ENCODE results near the gene ANTXR2.
"Not testable (repeated sequence)": the region's sequence is repeated elsewhere in the genome, so short reads cannot be mapped to it uniquely, and the experiment has no call there.

Gene ANTXR2

GRCh38 chr4:79899481-79899880, 173.5 kb downstream of the ANTXR2 start:
- H3K4me3 ChIP-seq (ENCODE audit: low read depth, low read length): no peak overlapping the region
- DNase-seq (ENCODE audit: low read depth): no peak
- in situ Hi-C loops (cut with HindIII; ENCODE audit: low sequenced_read_pairs): no loop called here
- TF ChIP-seq, protein P1, sequence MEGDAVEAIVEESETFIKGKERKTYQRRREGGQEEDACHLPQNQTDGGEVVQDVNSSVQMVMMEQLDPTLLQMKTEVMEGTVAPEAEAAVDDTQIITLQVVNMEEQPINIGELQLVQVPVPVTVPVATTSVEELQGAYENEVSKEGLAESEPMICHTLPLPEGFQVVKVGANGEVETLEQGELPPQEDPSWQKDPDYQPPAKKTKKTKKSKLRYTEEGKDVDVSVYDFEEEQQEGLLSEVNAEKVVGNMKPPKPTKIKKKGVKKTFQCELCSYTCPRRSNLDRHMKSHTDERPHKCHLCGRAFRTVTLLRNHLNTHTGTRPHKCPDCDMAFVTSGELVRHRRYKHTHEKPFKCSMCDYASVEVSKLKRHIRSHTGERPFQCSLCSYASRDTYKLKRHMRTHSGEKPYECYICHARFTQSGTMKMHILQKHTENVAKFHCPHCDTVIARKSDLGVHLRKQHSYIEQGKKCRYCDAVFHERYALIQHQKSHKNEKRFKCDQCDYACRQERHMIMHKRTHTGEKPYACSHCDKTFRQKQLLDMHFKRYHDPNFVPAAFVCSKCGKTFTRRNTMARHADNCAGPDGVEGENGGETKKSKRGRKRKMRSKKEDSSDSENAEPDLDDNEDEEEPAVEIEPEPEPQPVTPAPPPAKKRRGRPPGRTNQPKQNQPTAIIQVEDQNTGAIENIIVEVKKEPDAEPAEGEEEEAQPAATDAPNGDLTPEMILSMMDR (IDR thresholded peaks at IDR 0.05; ENCODE audit: low read depth, low read length, missing control alignments): no peak

GRCh38 chr4:79898055-79898454, 175.0 kb downstream of the ANTXR2 start:
- H3K4me3 ChIP-seq (ENCODE audit: low read depth, low read length): no peak overlapping the region
- no peak for DNase-seq (ENCODE audit: low read depth)
- in situ Hi-C loops (cut with HindIII; ENCODE audit: low sequenced_read_pairs): no loop called here
- TF ChIP-seq, protein P1 (IDR thresholded peaks at IDR 0.05; ENCODE audit: low read depth, low read length, missing control alignments): no peak

DNA sequence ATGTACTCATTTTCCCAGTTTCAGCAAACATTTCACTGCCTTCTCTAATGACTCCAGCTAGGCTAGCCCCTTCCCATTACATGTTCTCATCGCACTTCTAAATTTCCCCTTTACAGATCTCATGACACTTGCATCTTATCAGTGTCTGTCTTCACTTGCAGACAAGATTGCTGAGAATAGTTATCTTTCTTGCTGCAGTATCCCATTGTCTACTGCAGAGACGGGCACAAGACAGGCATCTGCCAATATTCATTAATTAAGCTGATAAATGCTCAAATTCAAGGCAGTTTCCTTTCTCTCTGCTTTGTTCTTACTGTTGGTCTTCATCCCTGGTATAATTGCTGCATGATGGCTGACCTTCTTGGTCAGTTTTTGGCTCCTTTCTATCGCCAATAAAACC, 175.9 kb downstream of the ANTXR2 start:
- no peak for DNase-seq (ENCODE audit: low read depth)
- TF ChIP-seq, protein P1 (IDR thresholded peaks at IDR 0.05; ENCODE audit: low read depth, low read length, missing control alignments): no peak
- no peak overlapping the region for H3K4me3 ChIP-seq (ENCODE audit: low read depth, low read length)
- in situ Hi-C loops (cut with HindIII; ENCODE audit: low sequenced_read_pairs): no loop called here

DNA sequence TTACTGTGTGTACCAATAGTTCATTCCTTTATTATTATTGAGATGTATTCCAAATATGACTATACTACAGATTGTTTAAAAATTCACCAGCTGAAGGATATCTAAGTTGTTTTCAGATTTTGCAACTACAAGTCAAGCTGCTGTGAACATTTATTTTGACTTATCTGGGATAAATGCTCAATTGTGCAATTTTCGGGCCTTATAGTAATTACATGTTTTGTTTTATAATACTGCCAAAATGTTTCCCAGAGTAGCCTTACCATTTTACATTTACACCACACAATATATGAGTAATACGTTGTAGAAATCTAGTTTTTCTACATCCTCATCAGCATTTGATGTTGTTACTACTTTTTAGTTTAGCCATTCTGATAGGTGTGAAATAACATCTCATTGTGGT, 179.6 kb downstream of the ANTXR2 start:
- no peak for DNase-seq (ENCODE audit: low read depth)

GRCh38 chr4:79889026-79889425, 184.0 kb downstream of the ANTXR2 start:
- DNase-seq (ENCODE audit: low read depth); in situ Hi-C loops (cut with HindIII; ENCODE audit: low sequenced_read_pairs); H3K4me3 ChIP-seq (ENCODE audit: low read depth, low read length): not testable (repeated sequence)

More for the DNA sequence above, 179.6 kb downstream of the ANTXR2 start:
- H3K4me3 ChIP-seq (ENCODE audit: low read depth, low read length): no peak overlapping the region
- in situ Hi-C loops (cut with HindIII; ENCODE audit: low sequenced_read_pairs): no loop called here
- TF ChIP-seq, protein P1 (IDR thresholded peaks at IDR 0.05; ENCODE audit: low read depth, low read length, missing control alignments): no peak

- H3K4me3 ChIP-seq (ENCODE audit: low read depth, low read length): no peak overlapping the region
- TF ChIP-seq, protein P1 (IDR thresholded peaks at IDR 0.05; ENCODE audit: low read depth, low read length, missing control alignments): no peak
- in situ Hi-C loops (cut with HindIII; ENCODE audit: low sequenced_read_pairs): no loop called here
- DNase-seq (ENCODE audit: low read depth): no peak
Observed at GRCh38 chr4:79886557-79886956, 186.5 kb downstream of the ANTXR2 start.

- no peak for DNase-seq (ENCODE audit: low read depth)
- in situ Hi-C loops (cut with HindIII; ENCODE audit: low sequenced_read_pairs): no loop called here
- H3K4me3 ChIP-seq (ENCODE audit: low read depth, low read length): no peak overlapping the region
- TF ChIP-seq, protein P1 (IDR thresholded peaks at IDR 0.05; ENCODE audit: low read depth, low read length, missing control alignments): no peak
Observed at GRCh38 chr4:79886021-79886420, 187.0 kb downstream of the ANTXR2 start.

Measured in astrocyte of the cerebellum (primary cell).